HCT116 (cell line): ENCODE measurements around the gene ARID1A. TPM values are rescaled to one million over a fixed set of nuclear protein-coding genes. Genes with fewer than 3 reads are reported as not detected.

Experiments
- ATAC-seq: fragments of 200-7000 bp; cut with Tn5 transposase; 2 replicates; pipeline ENCODE4 v1.9.1; 2020; ENCODE audit warnings: mild to moderate bottlenecking, moderate library complexity
- BruUV-seq: library from RNA; stranded (reverse); fragments of 400-500 nt; replicated peaks from 2 replicates; lab custom pipeline; 2021; lab: Mats Ljungman, UMichigan
- CTCF ChIA-PET: fragments of 300-600 bp; sonication (Branson Sonifier 250); formaldehyde crosslinking; loops from one replicate; lab custom pipeline; 2021; ENCODE audit warnings: antibody characterized with exemption; lab: Charles Lee
- POLR2A ChIA-PET: fragments of 300-600, 350-600 bp; sonication (Branson Sonifier 250); formaldehyde crosslinking; loops from one replicate; lab custom pipeline; 2021; ENCODE audit warnings: antibody characterized with exemption; lab: Charles Lee
- RAD21 ChIA-PET, 2 experiments: fragments of 300-600 bp; sonication (Branson Sonifier 250); formaldehyde crosslinking; loops; one replicate each; lab custom pipeline; 2023; ENCODE audit warnings: low total read pairs in 2 of 2; ENCODE audit not compliant: uncharacterized antibody in 2 of 2, unreplicated experiment in 2 of 2, low non-redundant PET in 1 of 2; lab: Charles Lee
- DNase-seq: peaks from one replicate; pipeline ENCODE4 v3.0.0-alpha.2; 2010; ENCODE audit warnings: low read depth, low spot score
- H2AFZ ChIP-seq: fragments of 200-600 bp; shearing (Covaris generic), sonication (generic); 2 replicates; pipeline ENCODE4 v1.6.1; 2017; ENCODE audit warnings: low read depth, mixed run types, mixed read lengths, antibody characterized with exemption, low read length; ENCODE audit not compliant: poor library complexity, severe bottlenecking
- H3K27ac ChIP-seq: 2 replicates; pipeline ENCODE4 v1.5.1; 2012; ENCODE audit warnings: low read depth, low read length
- H3K27me3 ChIP-seq: fragments of 200-600 bp; sonication (generic); 2 replicates; pipeline ENCODE4 v1.6.1; 2016; ENCODE audit warnings: mixed run types, low read length, mixed read lengths; ENCODE audit not compliant: insufficient read depth
- H3K36me3 ChIP-seq, 2 experiments: fragments of 200-500 bp in 1 of 2; fragments of 200-600 bp in 1 of 2; sonication (Bioruptor generic) in 1 of 2; sonication (generic) in 1 of 2; 2 replicates each; pipeline versions ENCODE4 v1.5.1 to v1.6.1; 2014 to 2016; ENCODE audit warnings: low read length in 2 of 2, inconsistent platforms in 1 of 2, mixed read lengths in 1 of 2, mixed run types in 1 of 2; ENCODE audit not compliant: insufficient read depth in 2 of 2, control insufficient read depth in 1 of 2
- H3K4me1 ChIP-seq, 2 experiments: fragments of 200-600 bp in 1 of 2; sonication (generic) in 1 of 2; 2 replicates each; pipeline versions ENCODE4 v1.5.1 to v1.6.1; 2012 to 2017; ENCODE audit warnings: low read length in 2 of 2, inconsistent platforms in 1 of 2, mild to moderate bottlenecking in 1 of 2, mixed read lengths in 1 of 2, mixed run types in 1 of 2, moderate library complexity in 1 of 2; ENCODE audit not compliant: insufficient read depth in 2 of 2, control insufficient read depth in 1 of 2
- H3K4me2 ChIP-seq: fragments of 200-600 bp; sonication (generic); 2 replicates; pipeline ENCODE4 v1.6.1; 2017; ENCODE audit warnings: mixed run types, low read length, mixed read lengths
- H3K4me3 ChIP-seq, 2 experiments: fragments of 200-600 bp in 1 of 2; sonication (generic) in 1 of 2; replicated peaks in 1 of 2; 2 replicates each; pipeline ENCODE4 v1.5.1; 2011 to 2016; ENCODE audit warnings: low read length in 2 of 2, control low read depth in 1 of 2, low read depth in 1 of 2, mild to moderate bottlenecking in 1 of 2, mixed read lengths in 1 of 2, mixed run types in 1 of 2
- H3K79me2 ChIP-seq: fragments of 200-600 bp; sonication (generic); 2 replicates; pipeline ENCODE4 v1.6.1; 2017; ENCODE audit warnings: mild to moderate bottlenecking, mixed run types, low read length, moderate library complexity, mixed read lengths; ENCODE audit not compliant: insufficient read depth
- H3K9ac ChIP-seq: fragments of 200-600 bp; sonication (generic); 2 replicates; pipeline ENCODE4 v1.6.1; 2016; ENCODE audit warnings: low read length, mixed read lengths
- H3K9me2 ChIP-seq: fragments of 200-600 bp; sonication (generic), shearing (Covaris generic); 2 replicates; pipeline ENCODE4 v1.6.1; 2017; ENCODE audit warnings: mixed run types, mild to moderate bottlenecking, moderate library complexity; ENCODE audit not compliant: insufficient read depth
- H3K9me3 ChIP-seq, 2 experiments: fragments of 200-500 bp in 1 of 2; fragments of 200-600 bp in 1 of 2; sonication (Bioruptor generic) in 1 of 2; sonication (generic) in 1 of 2; 2 replicates each; pipeline ENCODE4 v1.6.1; 2014 to 2017; ENCODE audit warnings: low read length in 2 of 2, mixed read lengths in 2 of 2, inconsistent platforms in 1 of 2, low read depth in 1 of 2, mild to moderate bottlenecking in 1 of 2, mixed run types in 1 of 2, moderate library complexity in 1 of 2; ENCODE audit not compliant: control insufficient read depth in 1 of 2, insufficient read depth in 1 of 2
- H4K20me1 ChIP-seq: fragments of 200-600 bp; sonication (generic), shearing (Covaris generic); 2 replicates; pipeline ENCODE4 v1.6.1; 2017; ENCODE audit warnings: mixed run types, mild to moderate bottlenecking, moderate library complexity; ENCODE audit not compliant: insufficient read depth
- CBX3 ChIP-seq: IDR thresholded peaks from 2 replicates; pipeline ENCODE4 v1.6.1; 2012; ENCODE audit warnings: low read depth
- CEBPB ChIP-seq: IDR thresholded peaks from 2 replicates; pipeline ENCODE4 v1.6.1; 2012; ENCODE audit warnings: low read depth
- EGR1 ChIP-seq: IDR thresholded peaks from 2 replicates; pipeline ENCODE4 v1.6.1; 2012; ENCODE audit warnings: low read depth
- ELF1 ChIP-seq: IDR thresholded peaks from 2 replicates; pipeline ENCODE4 v1.6.1; 2012; ENCODE audit warnings: low read depth, borderline replicate concordance
- EZH2phosphoT487 ChIP-seq: fragments of 200-600 bp; IDR thresholded peaks from 2 replicates; pipeline ENCODE4 v1.6.1; 2018; ENCODE audit warnings: antibody characterized with exemption, borderline replicate concordance
- JUND ChIP-seq: IDR thresholded peaks from 2 replicates; pipeline ENCODE4 v1.6.1; 2012
- POLR2A ChIP-seq: IDR thresholded peaks from 2 replicates; pipeline ENCODE4 v1.7.0; 2011; ENCODE audit warnings: borderline replicate concordance; ENCODE audit not compliant: insufficient read depth, insufficient read length; ENCODE audit errors: extremely low read depth
- REST ChIP-seq: IDR thresholded peaks from 2 replicates; pipeline ENCODE4 v1.6.1; 2012; ENCODE audit warnings: low read depth
- SP1 ChIP-seq: IDR thresholded peaks from 2 replicates; pipeline ENCODE4 v1.6.1; 2012; ENCODE audit warnings: low read depth
- YY1 ChIP-seq: IDR thresholded peaks from 2 replicates; pipeline ENCODE4 v1.6.1; 2011; ENCODE audit warnings: low read length, low read depth, moderate library complexity, mild to moderate bottlenecking; ENCODE audit not compliant: insufficient replicate concordance; ENCODE audit errors: extremely low read depth
- ZBTB33 ChIP-seq: IDR thresholded peaks from 2 replicates; pipeline ENCODE4 v1.6.1; 2011; ENCODE audit warnings: mild to moderate bottlenecking, low read length, moderate library complexity; ENCODE audit not compliant: insufficient replicate concordance; ENCODE audit errors: extremely low read depth
- ZFX ChIP-seq: fragments of 450-650 bp; IDR thresholded peaks from 2 replicates; pipeline ENCODE4 v1.6.1; 2017
- ZNF274 ChIP-seq: fragments of 200-500 bp; sonication (Bioruptor generic); IDR thresholded peaks from 2 replicates; pipeline ENCODE4 v1.6.1; 2014; ENCODE audit warnings: mild to moderate bottlenecking, low read depth, low read length, inconsistent platforms
- intact Hi-C: fragments of 100-400 bp; cut with micrococcal nuclease; formaldehyde crosslinking; loops from 2 replicates; pipeline ENCODE4 v1.10.0; 2022
- total RNA-seq: library from RNA; stranded (reverse); gene quantifications from one replicate; pipeline ENCODE4 v1.2.1, GENCODE V29; 2021; ENCODE audit not compliant: unreplicated experiment

ARID1A gene
- total RNA-seq, 1 experiment from 2014 or later, result 62.8 TPM

- Histone ChIP-seq H3K4me2 (peak overlapping the region; percentile 94), H3K4me3 (peak overlapping the region; percentile 60 to 64), H2AFZ (no peak overlapping the region), H3K4me1 (peaks cover 31 to 76% of the 10 kb centered on the region in 2 experiments), H4K20me1 (peaks cover 17% of the 10 kb centered on the region; the same call in 1 of the 2 replicates), H3K9me2 (no peaks in the 10 kb centered on the region)
- POLR2A ChIA-PET, result interaction anchor here (1.9 kb wide), 1 partner anchor 76 kb away, joined by 4 read pairs; no protein-coding TSS in a partner anchor
- TF ChIP-seq CEBPB (no peak), ZNF274 (no peak), EZH2phosphoT487 (no peak), JUND (no peak), POLR2A (peak; percentile 21)
- TF ChIP-seq, all 23 proteins: peak for 1
- peak; percentile 2; the same call in 1 of the 2 replicates for ATAC-seq
- RAD21 ChIA-PET, result no interaction called here
- no TSS peak for BruUV-seq
- intact Hi-C loops, result loop anchor here (10.0 kb wide), 1 partner anchor 169 kb away; the partner anchor contains the start of gene SFN
- Histone ChIP-seq H3K79me2 (peaks cover 59% of the 10 kb centered on the region), H3K27ac (peak overlapping the region; percentile 94), H3K27me3 (no peaks in the 10 kb centered on the region), H3K36me3 (no peaks in the 10 kb centered on the region; a peak in 1 of 4 replicates), H3K9me3 (no peaks in the 10 kb centered on the region), H3K9ac (peak overlapping the region; percentile 79)
- DNase-seq, result no peak
- CTCF ChIA-PET, result no interaction called here
These were observed 371 bp downstream of the ARID1A start for GRCh38 chr1:26696119-26696653.

- RAD21 ChIA-PET, result no interaction called here
- Histone ChIP-seq H4K20me1 (peaks cover 21% of the 10 kb centered on the region; the same call in 1 of the 2 replicates), H3K9ac (peak overlapping the region; percentile 79), H3K27me3 (no peaks in the 10 kb centered on the region), H3K9me3 (no peaks in the 10 kb centered on the region), H2AFZ (no peak overlapping the region), H3K27ac (peak overlapping the region; percentile 94), H3K4me1 (peaks cover 33 to 76% of the 10 kb centered on the region in 2 experiments), H3K4me2 (peak overlapping the region; percentile 94), H3K4me3 (peak overlapping the region; percentile 60 to 64), H3K79me2 (peaks cover 65% of the 10 kb centered on the region), H3K9me2 (no peaks in the 10 kb centered on the region), H3K36me3 (no peaks in the 10 kb centered on the region; a peak in 1 of 4 replicates)
- BruUV-seq, result no TSS peak
- intact Hi-C loops, result loop anchor here (10.0 kb wide), 1 partner anchor 168 kb away; the partner anchor contains the start of gene SFN
- POLR2A ChIA-PET, result interaction anchor here (0.6 to 1.9 kb wide), 3 partner anchors 20 to 97 kb away, joined by 3 to 4 read pairs (median 4); no protein-coding TSS in a partner anchor
- DNase-seq (no peak), ATAC-seq (no peak)
- CTCF ChIA-PET, result no interaction called here
- TF ChIP-seq POLR2A (peak; percentile 39), ELF1 (no peak), SP1 (no peak), CEBPB (no peak), EGR1 (no peak), ZBTB33 (no peak), CBX3 (no peak), ZFX (peak; percentile 88), YY1 (peak; percentile 59), REST (no peak)
These were observed 1.0 kb downstream of the ARID1A start for GRCh38 chr1:26696654-26697430.
